WTC11 (cell line): ENCODE results near the gene COL4A3.
A peak's percentile ranks its signal among the peaks of the same experiment; 100 is the strongest.

Experiments used
- CREB1 ChIP-seq: sonication (generic); formaldehyde crosslinking; IDR thresholded peaks from 2 replicates; pipeline ENCODE4 v1.8.0; 2023; ENCODE audit warnings: mild to moderate bottlenecking, missing genetic modification reagents
- CREM ChIP-seq: sonication (generic); formaldehyde crosslinking; IDR thresholded peaks from 2 replicates; pipeline ENCODE4 v1.8.1; 2022; ENCODE audit warnings: mild to moderate bottlenecking, missing genetic modification reagents, moderate library complexity
- EMX1 ChIP-seq: fragments of 250-450 bp; sonication (Bioruptor Pico); IDR thresholded peaks from 2 replicates; pipeline ENCODE4 v1.8.0; 2021; ENCODE audit warnings: mild to moderate bottlenecking
- ETV6 ChIP-seq: sonication (generic); formaldehyde crosslinking; IDR thresholded peaks from 2 replicates; pipeline ENCODE4 v1.8.1; 2022; ENCODE audit warnings: mild to moderate bottlenecking, missing genetic modification reagents
- GABPB1 ChIP-seq: sonication (generic); formaldehyde crosslinking; IDR thresholded peaks from 2 replicates; pipeline ENCODE4 v1.8.1; 2023; ENCODE audit warnings: mild to moderate bottlenecking, missing genetic modification reagents
- NR2C2 ChIP-seq: sonication (generic); formaldehyde crosslinking; IDR thresholded peaks from 2 replicates; pipeline ENCODE4 v1.8.0; 2022; ENCODE audit warnings: mild to moderate bottlenecking, missing genetic modification reagents
- NR3C1 ChIP-seq: sonication (generic); formaldehyde crosslinking; conservative IDR thresholded peaks from 2 replicates; pipeline ENCODE4 v1.8.1; 2023; ENCODE audit warnings: low read depth, mild to moderate bottlenecking, missing genetic modification reagents
- SMAD3 ChIP-seq: sonication (generic); formaldehyde crosslinking; IDR thresholded peaks from 2 replicates; pipeline ENCODE4 v1.8.0; 2022; ENCODE audit warnings: missing genetic modification reagents, mild to moderate bottlenecking, borderline replicate concordance
- ZNF263 ChIP-seq: sonication (generic); formaldehyde crosslinking; IDR thresholded peaks from 2 replicates; pipeline ENCODE4 v1.8.1; 2022; ENCODE audit warnings: low read depth, mild to moderate bottlenecking, moderate library complexity, missing genetic modification reagents
- ZSCAN18 ChIP-seq: fragments of 250-450 bp; sonication (Bioruptor Pico); IDR thresholded peaks from 2 replicates; pipeline ENCODE4 v2.1.2; 2022; ENCODE audit warnings: mild to moderate bottlenecking, moderate library complexity
- TF ChIP-seq, protein P1 (sequence below): fragments of 200-600 bp; IDR thresholded peaks from 2 replicates; pipeline ENCODE4 v1.8.0; 2022; ENCODE audit warnings: antibody characterized with exemption
- TF ChIP-seq, protein P2 (sequence below): sonication (generic); formaldehyde crosslinking; IDR thresholded peaks from 2 replicates; pipeline ENCODE4 v1.8.0; 2022; ENCODE audit warnings: mild to moderate bottlenecking, missing genetic modification reagents
- TF ChIP-seq, protein P3 (sequence below): sonication (generic); formaldehyde crosslinking; conservative IDR thresholded peaks from 2 replicates; pipeline ENCODE4 v1.8.1; 2022; ENCODE audit warnings: mild to moderate bottlenecking, missing genetic modification reagents
- TF ChIP-seq, protein P4 (sequence below): sonication (generic); formaldehyde crosslinking; IDR thresholded peaks from 2 replicates; pipeline ENCODE4 v1.8.0; 2023; ENCODE audit warnings: mild to moderate bottlenecking, missing genetic modification reagents

DNA sequence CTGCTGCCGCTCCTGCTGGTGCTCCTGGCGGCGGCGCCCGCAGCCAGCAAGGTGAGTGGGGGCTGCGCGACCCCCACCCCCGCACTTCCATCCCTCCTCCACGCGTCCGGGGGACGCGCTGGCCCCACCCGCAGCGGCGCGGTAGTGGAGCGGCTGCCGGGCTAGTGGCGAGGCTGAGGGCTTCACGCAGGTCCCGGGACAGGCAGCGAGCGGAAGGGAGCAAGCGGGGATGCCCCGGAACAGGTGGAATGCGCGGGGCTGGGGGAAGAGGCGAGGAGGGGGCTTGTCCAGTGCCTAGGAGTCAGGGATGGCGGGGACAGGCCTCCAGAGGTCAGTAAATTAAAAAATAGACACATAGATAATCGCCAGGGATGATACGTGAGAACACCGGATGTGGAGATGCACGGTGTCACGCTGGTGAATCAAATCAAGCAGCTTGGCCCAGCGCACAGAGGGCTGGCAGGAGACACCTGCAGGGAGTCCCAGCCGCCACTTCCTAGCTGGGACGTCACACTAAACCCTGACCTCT is 403 bp downstream of the COL4A3 start:
- TF ChIP-seq, protein P1, sequence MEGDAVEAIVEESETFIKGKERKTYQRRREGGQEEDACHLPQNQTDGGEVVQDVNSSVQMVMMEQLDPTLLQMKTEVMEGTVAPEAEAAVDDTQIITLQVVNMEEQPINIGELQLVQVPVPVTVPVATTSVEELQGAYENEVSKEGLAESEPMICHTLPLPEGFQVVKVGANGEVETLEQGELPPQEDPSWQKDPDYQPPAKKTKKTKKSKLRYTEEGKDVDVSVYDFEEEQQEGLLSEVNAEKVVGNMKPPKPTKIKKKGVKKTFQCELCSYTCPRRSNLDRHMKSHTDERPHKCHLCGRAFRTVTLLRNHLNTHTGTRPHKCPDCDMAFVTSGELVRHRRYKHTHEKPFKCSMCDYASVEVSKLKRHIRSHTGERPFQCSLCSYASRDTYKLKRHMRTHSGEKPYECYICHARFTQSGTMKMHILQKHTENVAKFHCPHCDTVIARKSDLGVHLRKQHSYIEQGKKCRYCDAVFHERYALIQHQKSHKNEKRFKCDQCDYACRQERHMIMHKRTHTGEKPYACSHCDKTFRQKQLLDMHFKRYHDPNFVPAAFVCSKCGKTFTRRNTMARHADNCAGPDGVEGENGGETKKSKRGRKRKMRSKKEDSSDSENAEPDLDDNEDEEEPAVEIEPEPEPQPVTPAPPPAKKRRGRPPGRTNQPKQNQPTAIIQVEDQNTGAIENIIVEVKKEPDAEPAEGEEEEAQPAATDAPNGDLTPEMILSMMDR: no peak
- TF ChIP-seq, protein P2, sequence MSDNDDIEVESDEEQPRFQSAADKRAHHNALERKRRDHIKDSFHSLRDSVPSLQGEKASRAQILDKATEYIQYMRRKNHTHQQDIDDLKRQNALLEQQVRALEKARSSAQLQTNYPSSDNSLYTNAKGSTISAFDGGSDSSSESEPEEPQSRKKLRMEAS (CRISPR knock-in tag): no peak; the same call in 1 of the 2 replicates
- TF ChIP-seq CREM (no peak), EMX1 (no peak), ZNF263 (CRISPR knock-in tag) (peak; percentile 78), NR3C1 (no peak), ZSCAN18 (CRISPR knock-in tag) (no peak), GABPB1 (CRISPR knock-in tag) (no peak), ETV6 (CRISPR knock-in tag) (no peak), CREB1 (CRISPR knock-in tag) (no peak), NR2C2 (CRISPR knock-in tag) (no peak), SMAD3 (CRISPR knock-in tag) (no peak)
- TF ChIP-seq, protein P3, sequence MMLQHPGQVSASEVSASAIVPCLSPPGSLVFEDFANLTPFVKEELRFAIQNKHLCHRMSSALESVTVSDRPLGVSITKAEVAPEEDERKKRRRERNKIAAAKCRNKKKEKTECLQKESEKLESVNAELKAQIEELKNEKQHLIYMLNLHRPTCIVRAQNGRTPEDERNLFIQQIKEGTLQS: no peak
- TF ChIP-seq, protein P4, sequence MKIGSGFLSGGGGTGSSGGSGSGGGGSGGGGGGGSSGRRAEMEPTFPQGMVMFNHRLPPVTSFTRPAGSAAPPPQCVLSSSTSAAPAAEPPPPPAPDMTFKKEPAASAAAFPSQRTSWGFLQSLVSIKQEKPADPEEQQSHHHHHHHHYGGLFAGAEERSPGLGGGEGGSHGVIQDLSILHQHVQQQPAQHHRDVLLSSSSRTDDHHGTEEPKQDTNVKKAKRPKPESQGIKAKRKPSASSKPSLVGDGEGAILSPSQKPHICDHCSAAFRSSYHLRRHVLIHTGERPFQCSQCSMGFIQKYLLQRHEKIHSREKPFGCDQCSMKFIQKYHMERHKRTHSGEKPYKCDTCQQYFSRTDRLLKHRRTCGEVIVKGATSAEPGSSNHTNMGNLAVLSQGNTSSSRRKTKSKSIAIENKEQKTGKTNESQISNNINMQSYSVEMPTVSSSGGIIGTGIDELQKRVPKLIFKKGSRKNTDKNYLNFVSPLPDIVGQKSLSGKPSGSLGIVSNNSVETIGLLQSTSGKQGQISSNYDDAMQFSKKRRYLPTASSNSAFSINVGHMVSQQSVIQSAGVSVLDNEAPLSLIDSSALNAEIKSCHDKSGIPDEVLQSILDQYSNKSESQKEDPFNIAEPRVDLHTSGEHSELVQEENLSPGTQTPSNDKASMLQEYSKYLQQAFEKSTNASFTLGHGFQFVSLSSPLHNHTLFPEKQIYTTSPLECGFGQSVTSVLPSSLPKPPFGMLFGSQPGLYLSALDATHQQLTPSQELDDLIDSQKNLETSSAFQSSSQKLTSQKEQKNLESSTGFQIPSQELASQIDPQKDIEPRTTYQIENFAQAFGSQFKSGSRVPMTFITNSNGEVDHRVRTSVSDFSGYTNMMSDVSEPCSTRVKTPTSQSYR (CRISPR knock-in tag): no peak
